ENCODE results near the gene ZGPAT.

ZGPAT gene

GRCh38 chr20:63688228-63689045, 19.4 kb upstream of the ZGPAT start:
- no peak for TF ChIP-seq CTCF (IDR thresholded peaks at IDR 0.05)

GRCh38 chr20:63689046-63690002, 18.5 kb upstream of the ZGPAT start:
- no peak for TF ChIP-seq CTCF (IDR thresholded peaks at IDR 0.05)

- TF ChIP-seq CTCF (IDR thresholded peaks at IDR 0.05) = no peak
Measured at GRCh38 chr20:63690003-63690897, 17.6 kb upstream of the ZGPAT start.

GRCh38 chr20:63690898-63691710, 16.7 kb upstream of the ZGPAT start:
- no peak for TF ChIP-seq CTCF (IDR thresholded peaks at IDR 0.05)

GRCh38 chr20:63691711-63692435, 16.0 kb upstream of the ZGPAT start:
- TF ChIP-seq CTCF (IDR thresholded peaks at IDR 0.05) = no peak

- TF ChIP-seq CTCF (IDR thresholded peaks at IDR 0.05) = no peak
Measured at GRCh38 chr20:63692436-63693082, 15.3 kb upstream of the ZGPAT start.

Data from LNCAP (cell line).